ENCODE measurements around the gene ITPR1. TPM values are rescaled to one million over a fixed set of nuclear protein-coding genes. Genes with fewer than 3 reads are reported as not detected.

Gene ITPR1
- total RNA-seq, 1 experiment from 2014 or later, result 48.5 TPM

DNA sequence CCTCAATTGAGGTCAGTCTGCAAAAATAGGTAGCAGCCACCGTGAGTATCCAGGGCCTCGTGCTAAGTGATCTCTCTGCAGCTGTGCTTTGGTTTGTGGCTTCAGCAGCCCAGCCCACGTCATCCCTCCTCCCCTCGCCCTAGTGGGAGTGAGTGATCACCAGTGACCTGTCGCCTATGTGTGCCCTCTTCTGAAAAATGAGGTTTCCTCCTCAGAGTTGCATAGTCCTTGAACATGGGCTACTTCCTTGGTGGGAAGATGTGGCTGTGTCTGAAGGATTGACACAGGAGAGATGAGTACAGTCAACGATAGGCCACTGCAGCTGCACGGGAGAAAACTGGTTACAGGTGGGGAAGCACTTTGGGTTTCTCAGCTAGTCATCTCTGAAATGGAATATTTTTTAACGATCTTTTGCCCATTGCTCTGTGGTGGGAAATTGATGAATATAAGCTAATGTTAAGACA lies 341.3 kb downstream of the ITPR1 start:
- ATAC-seq (no peak), DNase-seq (no peak)
- H3K4me1 ChIP-seq (ENCODE audit: insufficient read depth, low read length), result peaks cover 14% of the 10 kb centered on the region
- BruUV-seq (replicated peaks), result no TSS peak
- intact Hi-C loops (cut with micrococcal nuclease), result no loop called here
- no peak for TF ChIP-seq EZH2phosphoT487 (IDR thresholded peaks at IDR 0.05; ENCODE audit: borderline replicate concordance, low read length)
- TF ChIP-seq, protein P1, sequence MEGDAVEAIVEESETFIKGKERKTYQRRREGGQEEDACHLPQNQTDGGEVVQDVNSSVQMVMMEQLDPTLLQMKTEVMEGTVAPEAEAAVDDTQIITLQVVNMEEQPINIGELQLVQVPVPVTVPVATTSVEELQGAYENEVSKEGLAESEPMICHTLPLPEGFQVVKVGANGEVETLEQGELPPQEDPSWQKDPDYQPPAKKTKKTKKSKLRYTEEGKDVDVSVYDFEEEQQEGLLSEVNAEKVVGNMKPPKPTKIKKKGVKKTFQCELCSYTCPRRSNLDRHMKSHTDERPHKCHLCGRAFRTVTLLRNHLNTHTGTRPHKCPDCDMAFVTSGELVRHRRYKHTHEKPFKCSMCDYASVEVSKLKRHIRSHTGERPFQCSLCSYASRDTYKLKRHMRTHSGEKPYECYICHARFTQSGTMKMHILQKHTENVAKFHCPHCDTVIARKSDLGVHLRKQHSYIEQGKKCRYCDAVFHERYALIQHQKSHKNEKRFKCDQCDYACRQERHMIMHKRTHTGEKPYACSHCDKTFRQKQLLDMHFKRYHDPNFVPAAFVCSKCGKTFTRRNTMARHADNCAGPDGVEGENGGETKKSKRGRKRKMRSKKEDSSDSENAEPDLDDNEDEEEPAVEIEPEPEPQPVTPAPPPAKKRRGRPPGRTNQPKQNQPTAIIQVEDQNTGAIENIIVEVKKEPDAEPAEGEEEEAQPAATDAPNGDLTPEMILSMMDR (conservative IDR thresholded peaks at IDR 0.05; ENCODE audit: low read depth, low read length), result no peak
- TF ChIP-seq EZH2 (IDR thresholded peaks at IDR 0.05; ENCODE audit: low read length, unreplicated experiment), result no peak
- no peaks in the 10 kb centered on the region for H3F3A ChIP-seq (ENCODE audit: low read length, unreplicated experiment)
- H3K4me2 ChIP-seq (ENCODE audit: low read length), result no peak overlapping the region
- no peaks in the 10 kb centered on the region for H3K27me3 ChIP-seq (ENCODE audit: low read length)
- POLR2A ChIA-PET (ENCODE audit: unreplicated experiment), result interaction anchor here (0.5 kb wide), 1 partner anchor 192 kb away, joined by 3 read pairs; no protein-coding TSS in a partner anchor
- peaks cover 4% of the 10 kb centered on the region; the same call in 1 of the 2 replicates for H3K36me3 ChIP-seq (ENCODE audit: low read depth, low read length)
- H3K4me3 ChIP-seq (ENCODE audit: low read length), result no peak overlapping the region
- CTCF ChIA-PET, result no interaction called here
- no peaks in the 10 kb centered on the region for H4K20me1 ChIP-seq (ENCODE audit: low read length)
- no peaks in the 10 kb centered on the region for H3K79me2 ChIP-seq (ENCODE audit: low read length)
- H3K27ac ChIP-seq (ENCODE audit: low read length), result no peak overlapping the region
- H3K9me2 ChIP-seq (replicated peaks; ENCODE audit: low read length), result no peaks in the 10 kb centered on the region
- no peaks in the 10 kb centered on the region for H3K9me3 ChIP-seq (ENCODE audit: low read length)
- no peak overlapping the region for H2AFZ ChIP-seq (ENCODE audit: low read length)
- no peak overlapping the region for H3K9ac ChIP-seq (ENCODE audit: low read length)

- no peak overlapping the region for H3K4me2 ChIP-seq (ENCODE audit: low read length)
- no peak overlapping the region for H3K9ac ChIP-seq (ENCODE audit: low read length)
- intact Hi-C loops (cut with micrococcal nuclease), result no loop called here
- no peaks in the 10 kb centered on the region for H3K79me2 ChIP-seq (ENCODE audit: low read length)
- H3K9me3 ChIP-seq (ENCODE audit: low read length), result no peaks in the 10 kb centered on the region
- H4K20me1 ChIP-seq (ENCODE audit: low read length), result no peaks in the 10 kb centered on the region
- DNase-seq, result no peak
- ATAC-seq, result no peak
- H3F3A ChIP-seq (ENCODE audit: low read length, unreplicated experiment), result no peaks in the 10 kb centered on the region
- no peaks in the 10 kb centered on the region for H3K27me3 ChIP-seq (ENCODE audit: low read length)
- POLR2A ChIA-PET (ENCODE audit: unreplicated experiment), result no interaction called here
- H3K4me3 ChIP-seq (ENCODE audit: low read length), result no peak overlapping the region
- CTCF ChIA-PET, result no interaction called here
- no TSS peak for BruUV-seq (replicated peaks)
- TF ChIP-seq, protein P1 (conservative IDR thresholded peaks at IDR 0.05; ENCODE audit: low read depth, low read length), result no peak
- TF ChIP-seq EZH2 (IDR thresholded peaks at IDR 0.05; ENCODE audit: low read length, unreplicated experiment), result no peak
- no peak for TF ChIP-seq EZH2phosphoT487 (IDR thresholded peaks at IDR 0.05; ENCODE audit: borderline replicate concordance, low read length)
- H3K27ac ChIP-seq (ENCODE audit: low read length), result no peak overlapping the region
- H3K36me3 ChIP-seq (ENCODE audit: low read depth, low read length), result no peaks in the 10 kb centered on the region
- peaks cover 8% of the 10 kb centered on the region for H3K4me1 ChIP-seq (ENCODE audit: insufficient read depth, low read length)
- no peak overlapping the region for H2AFZ ChIP-seq (ENCODE audit: low read length)
- H3K9me2 ChIP-seq (replicated peaks; ENCODE audit: low read length), result no peaks in the 10 kb centered on the region
Measured at GRCh38 chr3:4835616-4836043, 342.5 kb downstream of the ITPR1 start.

- no TSS peak for BruUV-seq (replicated peaks)
- no peak overlapping the region for H3K9ac ChIP-seq (ENCODE audit: low read length)
- no peak for DNase-seq
- TF ChIP-seq, protein P1 (conservative IDR thresholded peaks at IDR 0.05; ENCODE audit: low read depth, low read length), result no peak
- no peaks in the 10 kb centered on the region for H3K36me3 ChIP-seq (ENCODE audit: low read depth, low read length)
- H3F3A ChIP-seq (ENCODE audit: low read length, unreplicated experiment), result no peaks in the 10 kb centered on the region
- no peaks in the 10 kb centered on the region for H3K9me3 ChIP-seq (ENCODE audit: low read length)
- no peak overlapping the region for H3K27ac ChIP-seq (ENCODE audit: low read length)
- H3K9me2 ChIP-seq (replicated peaks; ENCODE audit: low read length), result no peaks in the 10 kb centered on the region
- H3K4me1 ChIP-seq (ENCODE audit: insufficient read depth, low read length), result peaks cover 4% of the 10 kb centered on the region
- no peak overlapping the region for H3K4me2 ChIP-seq (ENCODE audit: low read length)
- intact Hi-C loops (cut with micrococcal nuclease), result no loop called here
- H3K27me3 ChIP-seq (ENCODE audit: low read length), result no peaks in the 10 kb centered on the region
- no peak overlapping the region for H2AFZ ChIP-seq (ENCODE audit: low read length)
- no peaks in the 10 kb centered on the region for H4K20me1 ChIP-seq (ENCODE audit: low read length)
- H3K79me2 ChIP-seq (ENCODE audit: low read length), result no peaks in the 10 kb centered on the region
- CTCF ChIA-PET, result interaction anchor here (0.6 kb wide), 1 partner anchor 46 kb away, joined by 3 read pairs; no protein-coding TSS in a partner anchor
- ATAC-seq, result no peak
- H3K4me3 ChIP-seq (ENCODE audit: low read length), result no peak overlapping the region
- POLR2A ChIA-PET (ENCODE audit: unreplicated experiment), result no interaction called here
Measured at GRCh38 chr3:4836516-4836915, 343.4 kb downstream of the ITPR1 start.
